Endothelial cell of umbilical vein (primary cell): ENCODE measurements around the gene CMSS1.

Source experiments
- CTCF ChIP-seq, 2 donors: IDR thresholded peaks; 1 replicate in 1 of 2; 2 replicates in 1 of 2; pipeline ENCODE4 v1.5.1; 2011; ENCODE audit warnings: low read length in 2 of 2, mild to moderate bottlenecking in 2 of 2, moderate library complexity in 2 of 2, control low read depth in 1 of 2, inconsistent platforms in 1 of 2, low read depth in 1 of 2; ENCODE audit not compliant: insufficient read depth in 1 of 2; ENCODE audit errors: extremely low read depth in 1 of 2
- EZH2 ChIP-seq: IDR thresholded peaks from 2 replicates; pipeline ENCODE4 v1.6.1; 2012; ENCODE audit warnings: borderline replicate concordance, low read depth, mild to moderate bottlenecking, moderate library complexity, low read length, inconsistent platforms; ENCODE audit not compliant: severe bottlenecking
- MAX ChIP-seq: IDR thresholded peaks from 2 replicates; pipeline ENCODE4 v1.6.1; 2011; ENCODE audit not compliant: insufficient read depth, insufficient read length
- POLR2A ChIP-seq: IDR thresholded peaks from 2 replicates; pipeline ENCODE4 v1.6.1; 2012; ENCODE audit warnings: low read depth, mild to moderate bottlenecking, control low read depth, low read length
- POLR2AphosphoS5 ChIP-seq: IDR thresholded peaks from 2 replicates; pipeline ENCODE4 v1.6.1; 2012; ENCODE audit warnings: low read depth, mild to moderate bottlenecking, control low read depth, low read length, moderate library complexity; ENCODE audit not compliant: insufficient read depth

- TF ChIP-seq CTCF (IDR thresholded peaks at IDR 0.05; ENCODE audit: extremely low read depth in 1 of 2, insufficient read depth in 1 of 2, low read depth in 1 of 2, low read length in 2 of 2) (no peak), POLR2AphosphoS5 (no peak), POLR2A (no peak), EZH2 (no peak), MAX (no peak)
These were observed 288.4 kb downstream of the CMSS1 start for GRCh38 chr3:100106094-100106493.
